ENCODE measurements around the gene ZSCAN9.
A peak's percentile ranks its signal among the peaks of the same experiment; 100 is the strongest.

Gene ZSCAN9

GRCh38 chr6:28280595-28281287 is 55.7 kb downstream of the ZSCAN9 start:
- Histone ChIP-seq H3K79me2 (ENCODE audit: control insufficient read depth, insufficient read depth, low read length) (peaks cover 8% of the 10 kb centered on the region), H3K4me3 (ENCODE audit: low read length) (no peak overlapping the region), H3K27me3 (ENCODE audit: insufficient read depth, low read length, poor library complexity) (no peaks in the 10 kb centered on the region), H3K79me1 (ENCODE audit: low read length) (peaks cover 2% of the 10 kb centered on the region), H3K4ac (ENCODE audit: low read depth, low read length) (no peak overlapping the region), H2BK120ac (ENCODE audit: low read depth, low read length) (no peak overlapping the region), H2AK5ac (ENCODE audit: low read length) (no peak overlapping the region), H3K4me2 (ENCODE audit: low read length) (peak overlapping the region; percentile 58), H4K8ac (ENCODE audit: low read depth, low read length) (no peak overlapping the region), H3K27ac (ENCODE audit: low read depth, low read length) (no peak overlapping the region), H4K5ac (ENCODE audit: low read length) (no peak overlapping the region), H3K4me1 (ENCODE audit: control insufficient read depth, low read depth, low read length) (peaks cover 2% of the 10 kb centered on the region), H2BK5ac (ENCODE audit: low read length) (no peak overlapping the region), H2BK15ac (replicated peaks; ENCODE audit: low read depth) (no peak overlapping the region), H3K9ac (ENCODE audit: low read length) (peak overlapping the region; percentile 68), H3K23ac (ENCODE audit: low read length) (no peak overlapping the region), H3K36me3 (ENCODE audit: control insufficient read depth, insufficient read depth, low read length) (peaks cover 6% of the 10 kb centered on the region), H3K18ac (ENCODE audit: low read length) (no peak overlapping the region), H3K56ac (ENCODE audit: low read length) (peak overlapping the region; percentile 81)
- DNase-seq, result no peak
- no CpG with 5 or more reads among the region's 3 CpGs for WGBS (ENCODE audit: extremely low coverage, insufficient coverage, low lambda C conversion rate)

- Histone ChIP-seq H3K4me1 (ENCODE audit: control insufficient read depth, low read depth, low read length) (peaks cover 2% of the 10 kb centered on the region), H3K4me3 (ENCODE audit: low read length) (peak within 1 kb of the TSS; percentile 80), H3K27ac (ENCODE audit: low read depth, low read length) (no peak within 1 kb of the TSS), H3K36me3 (ENCODE audit: control insufficient read depth, insufficient read depth, low read length) (peaks cover 4% of the 10 kb centered on the region), H2BK5ac (ENCODE audit: low read length) (no peak within 1 kb of the TSS), H3K4me2 (ENCODE audit: low read length) (peak within 1 kb of the TSS; percentile 91), H4K5ac (ENCODE audit: low read length) (no peak within 1 kb of the TSS), H3K4ac (ENCODE audit: low read depth, low read length) (peak within 1 kb of the TSS; percentile 95), H2AK5ac (ENCODE audit: low read length) (no peak within 1 kb of the TSS), H3K56ac (ENCODE audit: low read length) (peak within 1 kb of the TSS; percentile 97), H3K79me2 (ENCODE audit: control insufficient read depth, insufficient read depth, low read length) (peaks cover 8% of the 10 kb centered on the region), H3K79me1 (ENCODE audit: low read length) (peaks cover 2% of the 10 kb centered on the region), H3K18ac (ENCODE audit: low read length) (peak within 1 kb of the TSS; percentile 78), H3K9ac (ENCODE audit: low read length) (peak within 1 kb of the TSS; percentile 90), H2BK120ac (ENCODE audit: low read depth, low read length) (no peak within 1 kb of the TSS), H4K8ac (ENCODE audit: low read depth, low read length) (no peak within 1 kb of the TSS), H3K23ac (ENCODE audit: low read length) (no peak within 1 kb of the TSS), H2BK15ac (replicated peaks; ENCODE audit: low read depth) (no peak within 1 kb of the TSS), H3K27me3 (ENCODE audit: insufficient read depth, low read length, poor library complexity) (no peaks in the 10 kb centered on the region)
- DNase-seq, result peak; percentile 87
- WGBS (ENCODE audit: extremely low coverage, insufficient coverage, low lambda C conversion rate), result no CpG with 5 or more reads among the region's 50 CpGs
Observed at GRCh38 chr6:28281288-28282064, 56.4 kb downstream of the ZSCAN9 start, which contains the start of gene PGBD1. Gene PGBD1 (plus strand): TSS chr6:28281572. CDS start chr6:28283814, 2,242 bp downstream.

DNA sequence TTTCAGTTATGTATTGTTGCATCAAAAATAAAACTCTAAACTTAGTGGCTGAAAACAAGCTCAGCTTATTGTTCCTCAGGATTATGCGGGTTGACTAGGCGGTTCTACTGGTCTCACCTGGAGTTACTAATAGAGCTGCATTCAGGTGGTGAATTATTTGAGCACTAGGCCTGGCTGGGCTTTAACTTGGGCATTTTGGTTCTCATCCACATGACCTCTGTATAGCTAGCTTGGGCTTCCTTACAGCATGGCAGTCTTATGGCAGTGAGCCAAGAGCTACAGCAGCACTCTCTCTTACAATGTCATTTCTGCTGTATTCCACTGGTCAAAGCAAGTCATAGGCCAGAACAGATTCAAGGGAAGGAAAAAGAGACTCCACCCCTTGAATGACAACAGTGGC is 57.9 kb downstream of the ZSCAN9 start:
- H3K27me3 ChIP-seq (ENCODE audit: insufficient read depth, low read length, poor library complexity), result no peaks in the 10 kb centered on the region
- no peak for DNase-seq
- no peak overlapping the region for H2AK5ac ChIP-seq (ENCODE audit: low read length)
- no peak overlapping the region for H2BK15ac ChIP-seq (replicated peaks; ENCODE audit: low read depth)
- no peak overlapping the region for H3K27ac ChIP-seq (ENCODE audit: low read depth, low read length)
- H2BK5ac ChIP-seq (ENCODE audit: low read length), result no peak overlapping the region
- no peak overlapping the region for H4K5ac ChIP-seq (ENCODE audit: low read length)
- H3K4me2 ChIP-seq (ENCODE audit: low read length), result no peak overlapping the region
- H3K79me1 ChIP-seq (ENCODE audit: low read length), result peaks cover 2% of the 10 kb centered on the region
- WGBS (ENCODE audit: extremely low coverage, insufficient coverage, low lambda C conversion rate), result no CpG with 5 or more reads among the region's 2 CpGs
- no peak overlapping the region for H3K18ac ChIP-seq (ENCODE audit: low read length)
- H3K9ac ChIP-seq (ENCODE audit: low read length), result no peak overlapping the region
- H2BK120ac ChIP-seq (ENCODE audit: low read depth, low read length), result no peak overlapping the region
- no peak overlapping the region for H3K56ac ChIP-seq (ENCODE audit: low read length)
- no peak overlapping the region for H3K4ac ChIP-seq (ENCODE audit: low read depth, low read length)
- no peak overlapping the region for H3K23ac ChIP-seq (ENCODE audit: low read length)
- H4K8ac ChIP-seq (ENCODE audit: low read depth, low read length), result no peak overlapping the region
- H3K36me3 ChIP-seq (ENCODE audit: control insufficient read depth, insufficient read depth, low read length), result peaks cover 6% of the 10 kb centered on the region
- peaks cover 2% of the 10 kb centered on the region for H3K4me1 ChIP-seq (ENCODE audit: control insufficient read depth, low read depth, low read length)
- peaks cover 8% of the 10 kb centered on the region for H3K79me2 ChIP-seq (ENCODE audit: control insufficient read depth, insufficient read depth, low read length)
- H3K4me3 ChIP-seq (ENCODE audit: low read length), result no peak overlapping the region
